Endothelial cell of umbilical vein (primary cell): ENCODE data around the gene SLC22A3. TPM values are rescaled to one million over a fixed set of nuclear protein-coding genes. Genes with fewer than 3 reads are reported as not detected.

Experiments
- BruUV-seq: library from RNA; stranded (reverse); fragments of 400-500 nt; replicated peaks from 2 replicates; lab custom pipeline; 2021; lab: Mats Ljungman, UMichigan
- CTCF ChIA-PET: fragments of 300-600, 350-600 bp; sonication (Branson Sonifier 250); formaldehyde crosslinking; loops from one replicate; lab custom pipeline; 2021; ENCODE audit warnings: antibody characterized with exemption, inconsistent platforms; lab: Charles Lee
- POLR2A ChIA-PET: fragments of 300-600, 350-600 bp; sonication (Branson Sonifier 250); formaldehyde crosslinking; loops from one replicate; lab custom pipeline; 2021; ENCODE audit warnings: antibody characterized with exemption, inconsistent platforms; lab: Charles Lee
- DNase-seq: peaks from one replicate; pipeline ENCODE4 v3.0.0-alpha.2; 2011; ENCODE audit warnings: low read depth, low spot score
- FAIRE-seq: peaks from 2 replicates; lab custom pipeline; 2011; peaks lifted over from hg19 to GRCh38; lab: Jason Lieb, UNC
- H2AFZ ChIP-seq: 2 replicates; pipeline ENCODE4 v1.6.0; 2012; ENCODE audit warnings: low read depth, low read length, control low read depth, inconsistent platforms
- H3K27ac ChIP-seq: 2 replicates; pipeline ENCODE4 v1.5.1; 2011; ENCODE audit warnings: low read depth, mild to moderate bottlenecking, control low read depth, low read length, moderate library complexity; ENCODE audit not compliant: insufficient read depth
- H3K27me3 ChIP-seq, 2 experiments: 2 replicates each; pipeline versions ENCODE4 v1.6.0 to v1.6.1; 2011; ENCODE audit warnings: low read length in 2 of 2, mixed read lengths in 1 of 2; ENCODE audit not compliant: control insufficient read depth in 2 of 2, insufficient read depth in 2 of 2
- H3K36me3 ChIP-seq, 2 experiments: 2 replicates in 1 of 2; 3 replicates in 1 of 2; pipeline ENCODE4 v1.5.1; 2011; ENCODE audit warnings: low read length in 2 of 2, mild to moderate bottlenecking in 1 of 2, moderate library complexity in 1 of 2; ENCODE audit not compliant: control insufficient read depth in 2 of 2, insufficient read depth in 2 of 2; ENCODE audit errors: extremely low read depth in 1 of 2
- H3K4me1 ChIP-seq: 3 replicates; pipeline ENCODE4 v1.5.1; 2011; ENCODE audit warnings: mild to moderate bottlenecking, low read length; ENCODE audit not compliant: control insufficient read depth, insufficient read depth; ENCODE audit errors: extremely low read depth
- H3K4me2 ChIP-seq: 2 replicates; pipeline ENCODE4 v1.6.1; 2011; ENCODE audit warnings: low read length, control low read depth, mixed read lengths; ENCODE audit not compliant: insufficient read depth
- H3K4me3 ChIP-seq, 3 experiments: fragments of 200-600 bp in 1 of 3; sonication (generic), shearing (Covaris generic) in 1 of 3; replicated peaks in 1 of 3; 2 replicates each; pipeline ENCODE4 v1.5.1; 2011 to 2016; ENCODE audit warnings: control low read depth in 3 of 3, low read length in 3 of 3, mild to moderate bottlenecking in 2 of 3, inconsistent platforms in 1 of 3, low read depth in 1 of 3, moderate library complexity in 1 of 3; ENCODE audit not compliant: insufficient read depth in 1 of 3
- H3K79me2 ChIP-seq: 2 replicates; pipeline ENCODE4 v1.6.0; 2012; ENCODE audit warnings: low read length, inconsistent platforms; ENCODE audit not compliant: control insufficient read depth, insufficient read depth
- H3K9ac ChIP-seq: replicated peaks from 2 replicates; pipeline ENCODE3; 2011; ENCODE audit warnings: low read length, control low read depth; ENCODE audit not compliant: insufficient read depth; ENCODE audit errors: extremely low read depth
- H3K9me1 ChIP-seq: replicated peaks from 3 replicates; pipeline ENCODE4 v1.6.0; 2011; ENCODE audit warnings: mild to moderate bottlenecking, low read length; ENCODE audit not compliant: control insufficient read depth, insufficient read depth; ENCODE audit errors: extremely low read depth
- H3K9me3 ChIP-seq: replicated peaks from 2 replicates; pipeline ENCODE4 v1.5.1; 2012; ENCODE audit warnings: low read length, inconsistent platforms; ENCODE audit not compliant: control insufficient read depth, insufficient read depth
- H4K20me1 ChIP-seq: replicated peaks from 2 replicates; pipeline ENCODE3; 2011; ENCODE audit warnings: mild to moderate bottlenecking, low read length; ENCODE audit not compliant: control insufficient read depth, insufficient read depth; ENCODE audit errors: extremely low read depth
- EZH2 ChIP-seq: IDR thresholded peaks from 2 replicates; pipeline ENCODE4 v1.6.1; 2012; ENCODE audit warnings: borderline replicate concordance, low read depth, mild to moderate bottlenecking, moderate library complexity, low read length, inconsistent platforms; ENCODE audit not compliant: severe bottlenecking
- FOS ChIP-seq: IDR thresholded peaks from 2 replicates; pipeline ENCODE4 v1.6.1; 2011; ENCODE audit warnings: mild to moderate bottlenecking, low read length, moderate library complexity, borderline replicate concordance; ENCODE audit not compliant: insufficient read depth
- GATA2 ChIP-seq: IDR thresholded peaks from 2 replicates; pipeline ENCODE4 v1.7.0; 2011; ENCODE audit warnings: low read depth, mild to moderate bottlenecking, moderate library complexity, mixed read lengths, low read length; ENCODE audit not compliant: insufficient read length, insufficient read depth
- JUN ChIP-seq: IDR thresholded peaks from 2 replicates; pipeline ENCODE4 v1.6.1; 2011; ENCODE audit warnings: borderline replicate concordance, low read depth; ENCODE audit not compliant: insufficient read length, insufficient read depth
- MYC ChIP-seq: IDR thresholded peaks from one replicate; pipeline ENCODE4 v1.6.1; 2011; ENCODE audit warnings: mild to moderate bottlenecking, low read depth, low read length
- POLR2A ChIP-seq: IDR thresholded peaks from 2 replicates; pipeline ENCODE4 v1.6.1; 2012; ENCODE audit warnings: low read depth, mild to moderate bottlenecking, control low read depth, low read length
- POLR2AphosphoS5 ChIP-seq: IDR thresholded peaks from 2 replicates; pipeline ENCODE4 v1.6.1; 2012; ENCODE audit warnings: low read depth, mild to moderate bottlenecking, control low read depth, low read length, moderate library complexity; ENCODE audit not compliant: insufficient read depth
- dilution Hi-C: fragments of 300-500 bp; cut with MboI; formaldehyde crosslinking; loops from one replicate; pipeline ENCODE4 v1.15.0; 2019; ENCODE audit warnings: low sequenced_read_pairs; ENCODE audit not compliant: extremely low pct_ligation_motif_present
- intact Hi-C: fragments of 100-400 bp; cut with micrococcal nuclease; formaldehyde crosslinking; loops from one replicate; pipeline ENCODE4 v1.10.0; 2022
- polyA plus RNA-seq, 4 experiments: library from polyadenylated mRNA; depleted of rRNA in 3 of 4; stranded (reverse) in 3 of 4; unstranded in 1 of 4; fragments of >200 nt; gene quantifications; 2 replicates each; pipeline versions ENCODE4 v1.2.1 to v1.2.3, GENCODE V29; 2011 to 2012; ENCODE audit warnings: missing spikeins in 1 of 4
- total RNA-seq: library from RNA; stranded (reverse); gene quantifications from 2 replicates; pipeline ENCODE4 v1.2.3, GENCODE V29; 2021
- TF ChIP-seq, protein P1 (sequence below), 2 donors: IDR thresholded peaks; 1 replicate in 1 of 2; 2 replicates in 1 of 2; pipeline ENCODE4 v1.5.1; 2011; ENCODE audit warnings: low read length in 2 of 2, mild to moderate bottlenecking in 2 of 2, moderate library complexity in 2 of 2, control low read depth in 1 of 2, inconsistent platforms in 1 of 2, low read depth in 1 of 2; ENCODE audit not compliant: insufficient read depth in 1 of 2; ENCODE audit errors: extremely low read depth in 1 of 2
- TF ChIP-seq, protein P2 (sequence below): IDR thresholded peaks from 2 replicates; pipeline ENCODE4 v1.6.1; 2011; ENCODE audit not compliant: insufficient read depth, insufficient read length

Gene SLC22A3
- total and polyA plus RNA-seq, 2 donors (not counting 3 experiments of a cell fraction or from before 2014, with no cell fraction given): not detected

DNA sequence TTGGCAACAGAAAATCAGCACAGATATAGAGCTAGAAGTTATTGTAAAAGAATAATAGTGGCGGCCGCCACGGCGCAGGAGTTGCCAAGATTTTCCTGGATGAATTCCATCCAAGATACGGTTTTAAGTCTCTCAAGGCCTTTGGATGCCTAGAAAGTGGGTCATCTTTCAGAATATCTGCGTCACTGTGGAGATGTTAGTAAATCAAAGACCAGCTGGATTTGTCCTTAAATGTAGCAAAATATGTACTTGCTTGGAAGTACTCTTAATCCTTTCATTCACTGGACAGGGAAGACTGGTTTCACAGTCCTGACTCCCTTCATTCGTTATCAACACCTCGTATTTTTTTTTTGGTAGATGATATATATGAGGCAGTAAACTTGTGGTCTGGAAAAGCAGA is 83.0 kb downstream of the SLC22A3 start:
- dilution Hi-C loops: no loop called here
- Histone ChIP-seq H3K27me3 (no peaks in the 10 kb centered on the region), H3K27ac (no peak overlapping the region), H3K36me3 (no peaks in the 10 kb centered on the region), H4K20me1 (no peaks in the 10 kb centered on the region), H3K4me1 (no peaks in the 10 kb centered on the region), H3K79me2 (no peaks in the 10 kb centered on the region), H3K9me3 (peaks cover 7% of the 10 kb centered on the region), H3K4me2 (no peak overlapping the region), H3K4me3 (no peak overlapping the region), H2AFZ (no peak overlapping the region), H3K9me1 (no peaks in the 10 kb centered on the region), H3K9ac (no peak overlapping the region)
- BruUV-seq: no TSS peak
- FAIRE-seq (no peak), DNase-seq (no peak)
- CTCF ChIA-PET: no interaction called here
- POLR2A ChIA-PET: no interaction called here
- intact Hi-C loops: no loop called here
- TF ChIP-seq POLR2A (no peak), FOS (no peak), JUN (no peak), GATA2 (no peak), MYC (no peak), EZH2 (no peak), POLR2AphosphoS5 (no peak)
- TF ChIP-seq, protein P1, sequence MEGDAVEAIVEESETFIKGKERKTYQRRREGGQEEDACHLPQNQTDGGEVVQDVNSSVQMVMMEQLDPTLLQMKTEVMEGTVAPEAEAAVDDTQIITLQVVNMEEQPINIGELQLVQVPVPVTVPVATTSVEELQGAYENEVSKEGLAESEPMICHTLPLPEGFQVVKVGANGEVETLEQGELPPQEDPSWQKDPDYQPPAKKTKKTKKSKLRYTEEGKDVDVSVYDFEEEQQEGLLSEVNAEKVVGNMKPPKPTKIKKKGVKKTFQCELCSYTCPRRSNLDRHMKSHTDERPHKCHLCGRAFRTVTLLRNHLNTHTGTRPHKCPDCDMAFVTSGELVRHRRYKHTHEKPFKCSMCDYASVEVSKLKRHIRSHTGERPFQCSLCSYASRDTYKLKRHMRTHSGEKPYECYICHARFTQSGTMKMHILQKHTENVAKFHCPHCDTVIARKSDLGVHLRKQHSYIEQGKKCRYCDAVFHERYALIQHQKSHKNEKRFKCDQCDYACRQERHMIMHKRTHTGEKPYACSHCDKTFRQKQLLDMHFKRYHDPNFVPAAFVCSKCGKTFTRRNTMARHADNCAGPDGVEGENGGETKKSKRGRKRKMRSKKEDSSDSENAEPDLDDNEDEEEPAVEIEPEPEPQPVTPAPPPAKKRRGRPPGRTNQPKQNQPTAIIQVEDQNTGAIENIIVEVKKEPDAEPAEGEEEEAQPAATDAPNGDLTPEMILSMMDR (IDR thresholded peaks at IDR 0.05; ENCODE audit: extremely low read depth in 1 of 2, insufficient read depth in 1 of 2, low read depth in 1 of 2, low read length in 2 of 2): no peak
- TF ChIP-seq, protein P2, sequence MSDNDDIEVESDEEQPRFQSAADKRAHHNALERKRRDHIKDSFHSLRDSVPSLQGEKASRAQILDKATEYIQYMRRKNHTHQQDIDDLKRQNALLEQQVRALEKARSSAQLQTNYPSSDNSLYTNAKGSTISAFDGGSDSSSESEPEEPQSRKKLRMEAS: no peak
